DOHH2 (cell line): ENCODE data around the gene UBE2Q1.
A peak's percentile ranks its signal among the peaks of the same experiment; 100 is the strongest.

Experiments
- H3F3A ChIP-seq: fragments of 200-600 bp; sonication (generic), shearing (Covaris generic); 2 replicates; pipeline ENCODE4 v1.6.0; 2016; ENCODE audit warnings: antibody characterized with exemption, mild to moderate bottlenecking; ENCODE audit not compliant: control insufficient read depth, insufficient read depth
- H3K27ac ChIP-seq: fragments of 200-600 bp; sonication (generic); 2 replicates; pipeline ENCODE4 v1.5.1; 2014; ENCODE audit warnings: low read depth, mild to moderate bottlenecking, low read length, moderate library complexity
- H3K27me3 ChIP-seq: fragments of 200-600 bp; sonication (generic); 2 replicates; pipeline ENCODE4 v1.6.1; 2014; ENCODE audit warnings: mild to moderate bottlenecking, low read length, mixed read lengths; ENCODE audit not compliant: control insufficient read depth
- H3K36me3 ChIP-seq: fragments of 200-600 bp; sonication (generic); 2 replicates; pipeline ENCODE4 v1.6.1; 2014; ENCODE audit warnings: mild to moderate bottlenecking, low read length, moderate library complexity, mixed read lengths; ENCODE audit not compliant: control insufficient read depth
- H3K4me1 ChIP-seq: fragments of 200-600 bp; sonication (generic); 2 replicates; pipeline ENCODE4 v1.6.1; 2014; ENCODE audit warnings: mild to moderate bottlenecking, low read length, mixed read lengths; ENCODE audit not compliant: control insufficient read depth
- H3K4me2 ChIP-seq: fragments of 200-600 bp; sonication (generic); 2 replicates; pipeline ENCODE4 v1.6.0; 2014; ENCODE audit warnings: mild to moderate bottlenecking, low read length, moderate library complexity
- H3K4me3 ChIP-seq: fragments of 200-600 bp; sonication (generic); 2 replicates; pipeline ENCODE4 v1.5.1; 2014; ENCODE audit warnings: mild to moderate bottlenecking, low read length, mixed read lengths
- H3K79me2 ChIP-seq: fragments of 200-600 bp; sonication (generic); 2 replicates; pipeline ENCODE4 v1.6.1; 2014; ENCODE audit warnings: mild to moderate bottlenecking, low read length, mixed read lengths; ENCODE audit not compliant: control insufficient read depth
- H3K9me2 ChIP-seq: fragments of 200-600 bp; sonication (generic); replicated peaks from 2 replicates; pipeline ENCODE4 v1.6.1; 2014; ENCODE audit warnings: mild to moderate bottlenecking, low read length, mixed read lengths; ENCODE audit not compliant: control insufficient read depth
- H3K9me3 ChIP-seq: fragments of 200-600 bp; sonication (generic); 2 replicates; pipeline ENCODE4 v1.6.1; 2014; ENCODE audit warnings: antibody characterized with exemption, low read length, mixed read lengths; ENCODE audit not compliant: control insufficient read depth, insufficient read depth
- H4K20me1 ChIP-seq: fragments of 200-600 bp; sonication (generic); 2 replicates; pipeline ENCODE4 v1.6.0; 2014; ENCODE audit warnings: low read depth, mild to moderate bottlenecking, antibody characterized with exemption, low read length, moderate library complexity; ENCODE audit not compliant: control insufficient read depth, insufficient read depth
- EZH2phosphoT487 ChIP-seq: fragments of 200-600 bp; sonication (generic); IDR thresholded peaks from 2 replicates; pipeline ENCODE4 v1.6.1; 2017; ENCODE audit warnings: borderline replicate concordance, mild to moderate bottlenecking, antibody characterized with exemption, low read length, moderate library complexity, mixed read lengths
- TF ChIP-seq, protein P1 (sequence below): fragments of 200-600 bp; sonication (generic); IDR thresholded peaks from one replicate; pipeline ENCODE4 v1.5.1; 2014; ENCODE audit warnings: antibody characterized with exemption, mild to moderate bottlenecking, low read depth, low read length; ENCODE audit not compliant: poor library complexity, severe bottlenecking

UBE2Q1 gene

GRCh38 chr1:154571964-154572288 lies 13.5 kb upstream of the UBE2Q1 start:
- TF ChIP-seq, protein P1, sequence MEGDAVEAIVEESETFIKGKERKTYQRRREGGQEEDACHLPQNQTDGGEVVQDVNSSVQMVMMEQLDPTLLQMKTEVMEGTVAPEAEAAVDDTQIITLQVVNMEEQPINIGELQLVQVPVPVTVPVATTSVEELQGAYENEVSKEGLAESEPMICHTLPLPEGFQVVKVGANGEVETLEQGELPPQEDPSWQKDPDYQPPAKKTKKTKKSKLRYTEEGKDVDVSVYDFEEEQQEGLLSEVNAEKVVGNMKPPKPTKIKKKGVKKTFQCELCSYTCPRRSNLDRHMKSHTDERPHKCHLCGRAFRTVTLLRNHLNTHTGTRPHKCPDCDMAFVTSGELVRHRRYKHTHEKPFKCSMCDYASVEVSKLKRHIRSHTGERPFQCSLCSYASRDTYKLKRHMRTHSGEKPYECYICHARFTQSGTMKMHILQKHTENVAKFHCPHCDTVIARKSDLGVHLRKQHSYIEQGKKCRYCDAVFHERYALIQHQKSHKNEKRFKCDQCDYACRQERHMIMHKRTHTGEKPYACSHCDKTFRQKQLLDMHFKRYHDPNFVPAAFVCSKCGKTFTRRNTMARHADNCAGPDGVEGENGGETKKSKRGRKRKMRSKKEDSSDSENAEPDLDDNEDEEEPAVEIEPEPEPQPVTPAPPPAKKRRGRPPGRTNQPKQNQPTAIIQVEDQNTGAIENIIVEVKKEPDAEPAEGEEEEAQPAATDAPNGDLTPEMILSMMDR: no peak
- TF ChIP-seq EZH2phosphoT487: no peak
- Histone ChIP-seq H3K4me3 (no peak overlapping the region), H3F3A (peaks cover 18% of the 10 kb centered on the region), H3K27ac (no peak overlapping the region), H3K79me2 (no peaks in the 10 kb centered on the region), H3K9me3 (no peaks in the 10 kb centered on the region), H3K4me2 (no peak overlapping the region), H3K36me3 (peaks cover 9% of the 10 kb centered on the region), H3K9me2 (no peaks in the 10 kb centered on the region), H4K20me1 (no peaks in the 10 kb centered on the region), H3K4me1 (peaks cover 48% of the 10 kb centered on the region), H3K27me3 (peaks cover 27% of the 10 kb centered on the region)

- no peaks in the 10 kb centered on the region for H3K9me2 ChIP-seq
- peaks cover 32% of the 10 kb centered on the region for H3K27me3 ChIP-seq
- H3K9me3 ChIP-seq: no peaks in the 10 kb centered on the region
- no peak overlapping the region for H3K27ac ChIP-seq
- TF ChIP-seq, protein P1: no peak
- no peak for TF ChIP-seq EZH2phosphoT487
- H3K79me2 ChIP-seq: no peaks in the 10 kb centered on the region
- H4K20me1 ChIP-seq: no peaks in the 10 kb centered on the region
- H3K4me3 ChIP-seq: no peak overlapping the region
- peaks cover 4% of the 10 kb centered on the region; the same call in 1 of the 2 replicates for H3K36me3 ChIP-seq
- peaks cover 43% of the 10 kb centered on the region for H3K4me1 ChIP-seq
- no peak overlapping the region for H3K4me2 ChIP-seq
- H3F3A ChIP-seq: peaks cover 18% of the 10 kb centered on the region
Observed at GRCh38 chr1:154571244-154571963, 12.9 kb upstream of the UBE2Q1 start.

- H3K27ac ChIP-seq: no peak overlapping the region
- H3K9me2 ChIP-seq: no peaks in the 10 kb centered on the region
- H3K9me3 ChIP-seq: no peaks in the 10 kb centered on the region
- no peaks in the 10 kb centered on the region; the same call in 1 of the 2 replicates for H3F3A ChIP-seq
- H3K4me2 ChIP-seq: peak overlapping the region; percentile 44
- H3K4me3 ChIP-seq: no peak overlapping the region
- H4K20me1 ChIP-seq: no peaks in the 10 kb centered on the region
- H3K4me1 ChIP-seq: peaks cover 19% of the 10 kb centered on the region
- H3K27me3 ChIP-seq: peaks cover 45% of the 10 kb centered on the region
- H3K36me3 ChIP-seq: no peaks in the 10 kb centered on the region
- TF ChIP-seq, protein P1: no peak
- no peak for TF ChIP-seq EZH2phosphoT487
- no peaks in the 10 kb centered on the region for H3K79me2 ChIP-seq
Observed at GRCh38 chr1:154568157-154568815, 9.8 kb upstream of the UBE2Q1 start.
